ENCODE data around the gene DEPP1. TPM values are rescaled to one million over a fixed set of nuclear protein-coding genes. Genes with fewer than 3 reads are reported as not detected.

The DEPP1 gene
- total and polyA plus RNA-seq, 2 of the 4 experiments (the other 2 are of a cell fraction), result 13.6 to 30.0 TPM

DNA sequence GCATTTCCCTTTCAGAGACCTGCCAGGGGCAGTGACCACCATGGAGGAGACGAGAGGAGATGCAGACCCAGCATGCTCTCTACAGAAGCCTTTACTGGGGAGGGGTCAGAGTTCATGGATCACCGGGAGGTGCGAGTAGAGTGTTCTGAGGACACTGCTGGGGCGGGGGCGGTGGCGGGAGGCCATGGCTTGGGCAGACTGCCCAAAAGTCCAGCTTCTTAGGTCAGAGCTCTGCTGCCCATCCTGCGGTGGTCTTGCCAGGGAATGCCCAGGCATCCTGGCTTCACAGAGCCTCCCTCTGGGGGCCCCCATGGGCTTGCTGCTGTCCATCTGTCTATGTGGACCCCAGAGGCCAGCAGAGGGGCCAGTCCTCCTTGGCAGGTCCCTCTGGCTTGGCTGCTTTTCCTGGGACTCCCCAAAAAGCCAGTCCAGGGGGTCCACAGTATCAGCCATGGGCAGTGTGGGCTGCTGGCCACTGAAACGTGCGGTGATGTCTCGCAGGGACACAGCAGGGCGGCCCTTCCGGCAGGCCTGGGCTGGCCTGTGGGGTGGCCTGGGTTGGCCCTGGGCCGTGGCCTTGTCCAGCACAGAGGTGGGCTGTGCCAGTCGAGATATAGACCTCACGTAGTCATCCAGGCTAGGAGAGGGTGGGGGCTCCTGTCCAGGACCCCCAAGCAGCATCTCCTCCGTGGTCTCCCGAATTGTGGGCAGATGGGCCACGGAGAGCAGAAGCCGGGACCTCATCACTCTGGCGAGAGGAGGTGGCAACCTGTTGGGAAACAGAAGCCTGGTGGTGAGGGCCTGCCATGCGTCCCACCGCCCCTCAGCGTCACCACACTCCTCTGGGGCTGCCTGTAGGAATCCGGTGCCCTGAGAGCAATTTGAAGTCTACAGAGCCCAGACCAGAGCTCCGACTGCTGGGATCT lies 1.1 kb downstream of the DEPP1 start:
- Histone ChIP-seq H3K18ac (ENCODE audit: low read depth, low read length) (no peak overlapping the region; the same call in 1 of the 2 replicates), H3K36me3 (ENCODE audit: control insufficient read depth, insufficient read depth, low read length) (peaks cover 15% of the 10 kb centered on the region; the same call in 1 of the 2 replicates), H4K91ac (ENCODE audit: insufficient read depth, low read depth, low read length) (0 out of 2 replicates have a peak overlapping the region, but pooled peaks have one; percentile 15), H3K9me1 (ENCODE audit: insufficient read depth, low read length) (peaks cover 34% of the 10 kb centered on the region), H3K23ac (ENCODE audit: low read depth, low read length) (peak overlapping the region; percentile 86), H3K9ac (ENCODE audit: low read depth, low read length) (peak overlapping the region; percentile 60), H2BK5ac (ENCODE audit: low read depth, low read length, poor library complexity, severe bottlenecking) (peak overlapping the region; percentile 74), H3K4me1 (ENCODE audit: control insufficient read depth, insufficient read depth, low read length) (peaks cover 63% of the 10 kb centered on the region), H3K4me3 (ENCODE audit: insufficient read depth, low read depth, low read length) (peak overlapping the region; percentile 55), H2AFZ (replicated peaks; ENCODE audit: low read length, poor library complexity) (peak overlapping the region; percentile 24), H3K27me3 (ENCODE audit: control insufficient read depth, insufficient read depth, low read length) (no peaks in the 10 kb centered on the region), H2AK5ac (ENCODE audit: low read depth, low read length) (peak overlapping the region; percentile 75), H2BK20ac (ENCODE audit: low read depth, low read length) (0 out of 2 replicates have a peak overlapping the region, but pooled peaks have one; percentile 36), H3K9me3 (ENCODE audit: control insufficient read depth, insufficient read depth, low read length) (no peaks in the 10 kb centered on the region), H3K4ac (ENCODE audit: low read depth, low read length) (peak overlapping the region; percentile 89), H2BK120ac (ENCODE audit: low read depth, low read length) (peak overlapping the region; percentile 75), H4K5ac (ENCODE audit: low read depth, low read length) (peak overlapping the region; percentile 21), H3K79me1 (ENCODE audit: low read depth in 1 of 2, low read length in 2 of 2) (peaks cover 3 to 72% of the 10 kb centered on the region in 2 experiments; a peak in 3 of 4 replicates), H3K27ac (ENCODE audit: insufficient read depth, low read length) (peak overlapping the region; percentile 49; the same call in 1 of the 2 replicates), H3K14ac (replicated peaks; ENCODE audit: low read depth, low read length) (peak overlapping the region; percentile 69), H3K56ac (ENCODE audit: extremely low read depth, insufficient read depth, low read length) (no peak overlapping the region), H3K4me2 (ENCODE audit: low read depth, low read length) (peak overlapping the region; percentile 84), H2BK15ac (ENCODE audit: low read depth, low read length) (peak overlapping the region; percentile 80; the same call in 2 of the 3 replicates), H4K8ac (ENCODE audit: low read depth in 2 of 2, low read length in 2 of 2) (peak overlapping the region in 1 of 2 experiments; percentile 33; a peak in 1 of 4 replicates), H4K20me1 (ENCODE audit: insufficient read depth, low read length) (no peaks in the 10 kb centered on the region; the same call in 1 of the 2 replicates), H2AK9ac (replicated peaks; ENCODE audit: low read depth, low read length, poor library complexity) (peak overlapping the region; percentile 82)
- DNase-seq (no peak), ATAC-seq (ENCODE audit: low read depth) (no peak)
- TF ChIP-seq MAFK (IDR thresholded peaks at IDR 0.05; ENCODE audit: low read depth, low read length) (no peak), NFE2L2 (IDR thresholded peaks at IDR 0.05; ENCODE audit: low read depth, low read length) (no peak), FOS (IDR thresholded peaks at IDR 0.05; ENCODE audit: low read depth, low read length) (no peak), RFX5 (IDR thresholded peaks at IDR 0.05; ENCODE audit: low read depth, low read length) (no peak), CHD1 (IDR thresholded peaks at IDR 0.05; ENCODE audit: low read depth, low read length) (no peak), MAZ (IDR thresholded peaks at IDR 0.05; ENCODE audit: borderline replicate concordance, low read depth, low read length) (no peak), RAD21 (IDR thresholded peaks at IDR 0.05; ENCODE audit: low read length) (no peak)
- 90% methylated on average over 9 of the region's 25 CpGs; no CpG with 5 or more reads in 1 of the 2 experiments for WGBS, 2 experiments (ENCODE audit: extremely low coverage in 2 of 2, insufficient read length in 1 of 2)
- dilution Hi-C loops (cut with HindIII; ENCODE audit: low sequenced_read_pairs, unreplicated experiment) (no loop called here), intact Hi-C loops (cut with micrococcal nuclease) (no loop called here), in situ Hi-C loops (cut with MboI; ENCODE audit: low sequenced_read_pairs) (loop anchor here (25.0 kb wide), 4 partner anchors 1035 to 1840 kb away; partner anchors contain the start of genes CSGALNACT2 and HNRNPF)
- CTCF ChIA-PET, result interaction anchor here (1.3 kb wide), 1 partner anchor 45 kb away, joined by 4 read pairs; no protein-coding TSS in a partner anchor
- POLR2A ChIA-PET (ENCODE audit: unreplicated experiment), result no interaction called here
- BruUV-seq (replicated peaks), result no TSS peak

Data from IMR-90 (cell line).